PC-9 (cell line): ENCODE measurements around the gene BTK. TPM values are rescaled to one million over a fixed set of nuclear protein-coding genes. Genes with fewer than 3 reads are reported as not detected.

Experiments
- BruUV-seq: library from RNA; stranded (reverse); fragments of 400-500 nt; replicated peaks from 2 replicates; lab custom pipeline; 2021; lab: Mats Ljungman, UMichigan
- CTCF ChIA-PET: fragments of 300-600 bp; sonication (Branson Sonifier 250); formaldehyde crosslinking; loops from one replicate; lab custom pipeline; 2022; ENCODE audit warnings: antibody characterized with exemption; lab: Charles Lee
- POLR2A ChIA-PET: fragments of 300-600 bp; sonication (Branson Sonifier 250); formaldehyde crosslinking; loops from one replicate; lab custom pipeline; 2022; ENCODE audit warnings: antibody characterized with exemption; ENCODE audit not compliant: unreplicated experiment; lab: Charles Lee
- DNase-seq, 2 experiments: peaks; one replicate each; pipeline versions ENCODE4 v3.0.0 to v3.0.0-alpha.2; 2015 to 2022; ENCODE audit warnings: mixed read lengths in 1 of 2
- H2AFZ ChIP-seq: fragments of 200-600 bp; sonication (generic); 2 replicates; pipeline ENCODE4 v1.8.1; 2017; ENCODE audit warnings: antibody characterized with exemption
- H3F3A ChIP-seq: fragments of 200-600 bp; sonication (generic); 2 replicates; pipeline ENCODE4 v1.8.1; 2017; ENCODE audit warnings: antibody characterized with exemption, mild to moderate bottlenecking, low read depth; ENCODE audit not compliant: insufficient read depth
- H3K27ac ChIP-seq: fragments of 200-600 bp; sonication (generic); 2 replicates; pipeline ENCODE4 v1.6.1; 2016; ENCODE audit warnings: mixed run types
- H3K27me3 ChIP-seq: fragments of 200-600 bp; sonication (generic); 2 replicates; pipeline ENCODE4 v1.6.1; 2016; ENCODE audit warnings: low read depth, mixed run types; ENCODE audit not compliant: insufficient read depth
- H3K36me3 ChIP-seq: fragments of 200-600 bp; sonication (generic); 2 replicates; pipeline ENCODE4 v1.6.1; 2016; ENCODE audit warnings: low read depth, mixed run types
- H3K4me1 ChIP-seq: fragments of 200-600 bp; sonication (generic); replicated peaks from 2 replicates; pipeline ENCODE4 v1.6.1; 2016; ENCODE audit warnings: mixed run types; ENCODE audit not compliant: insufficient read depth
- H3K4me2 ChIP-seq: fragments of 200-600 bp; sonication (generic); 2 replicates; pipeline ENCODE4 v1.6.1; 2017; ENCODE audit warnings: mixed run types
- H3K4me3 ChIP-seq: fragments of 200-600 bp; sonication (generic); 2 replicates; pipeline ENCODE4 v1.6.1; 2016; ENCODE audit warnings: mixed run types
- H3K79me2 ChIP-seq: fragments of 200-600 bp; sonication (generic); 2 replicates; pipeline ENCODE4 v1.6.1; 2017; ENCODE audit warnings: low read depth, mixed run types
- H3K9me2 ChIP-seq: fragments of 200-600 bp; sonication (generic); 2 replicates; pipeline ENCODE4 v1.8.1; 2017; ENCODE audit warnings: mild to moderate bottlenecking; ENCODE audit not compliant: insufficient read depth
- H3K9me3 ChIP-seq: fragments of 200-600 bp; sonication (generic); 2 replicates; pipeline ENCODE4 v1.8.1; 2016; ENCODE audit warnings: low read depth; ENCODE audit not compliant: insufficient read depth
- H4K20me1 ChIP-seq: fragments of 200-600 bp; sonication (generic); 2 replicates; pipeline ENCODE4 v1.8.1; 2017; ENCODE audit not compliant: insufficient read depth
- CTCF ChIP-seq: fragments of 200-600 bp; sonication (generic); conservative IDR thresholded peaks from 2 replicates; pipeline ENCODE4 v1.6.1; 2017; ENCODE audit warnings: mixed run types, antibody characterized with exemption, mild to moderate bottlenecking, moderate library complexity
- EZH2 ChIP-seq: fragments of 200-600 bp; sonication (generic); IDR thresholded peaks from 2 replicates; pipeline ENCODE4 v1.8.0; 2017; ENCODE audit warnings: antibody characterized with exemption, low read depth
- intact Hi-C: fragments of 100-400 bp; cut with micrococcal nuclease; formaldehyde crosslinking; loops from one replicate; pipeline ENCODE4 v1.10.0; 2022; ENCODE audit not compliant: unreplicated experiment
- total RNA-seq: library from RNA; stranded (reverse); gene quantifications from 2 replicates; pipeline ENCODE4 v1.2.3, GENCODE V29; 2021

The BTK gene
- total RNA-seq, 1 experiment from 2014 or later = not detected

- Histone ChIP-seq H3K4me1 (no peaks in the 10 kb centered on the region), H3K27me3 (no peaks in the 10 kb centered on the region), H3K9me2 (no peaks in the 10 kb centered on the region), H2AFZ (no peak overlapping the region), H3K36me3 (no peaks in the 10 kb centered on the region), H3K4me2 (no peak overlapping the region), H4K20me1 (no peaks in the 10 kb centered on the region), H3K4me3 (no peak overlapping the region), H3F3A (no peaks in the 10 kb centered on the region), H3K27ac (no peak overlapping the region), H3K79me2 (no peaks in the 10 kb centered on the region), H3K9me3 (no peaks in the 10 kb centered on the region)
- ChIA-PET POLR2A (no interaction called here), CTCF (no interaction called here)
- intact Hi-C loops = no loop called here
- no TSS peak for BruUV-seq
- no peak for DNase-seq
- no peak for TF ChIP-seq CTCF
- TF ChIP-seq EZH2 = no peak
Measured at GRCh38 chrX:101368800-101369199, 17.2 kb downstream of the BTK start.

- H3K4me2 ChIP-seq = no peak overlapping the region
- no peak overlapping the region for H3K27ac ChIP-seq
- intact Hi-C loops = no loop called here
- no peak for DNase-seq
- no peaks in the 10 kb centered on the region for H3K4me1 ChIP-seq
- H3K27me3 ChIP-seq = no peaks in the 10 kb centered on the region
- ChIA-PET CTCF (no interaction called here), POLR2A (no interaction called here)
- H4K20me1 ChIP-seq = no peaks in the 10 kb centered on the region
- no peaks in the 10 kb centered on the region for H3K36me3 ChIP-seq
- no peaks in the 10 kb centered on the region for H3K79me2 ChIP-seq
- no TSS peak for BruUV-seq
- no peak overlapping the region for H2AFZ ChIP-seq
- H3K9me2 ChIP-seq = no peaks in the 10 kb centered on the region
- TF ChIP-seq CTCF (no peak), EZH2 (no peak)
- no peaks in the 10 kb centered on the region for H3F3A ChIP-seq
- H3K9me3 ChIP-seq = no peaks in the 10 kb centered on the region
- no peak overlapping the region for H3K4me3 ChIP-seq
Measured at GRCh38 chrX:101365301-101365795, 20.6 kb downstream of the BTK start.

- Histone ChIP-seq H3K27ac (no peak overlapping the region), H3K4me3 (no peak overlapping the region), H2AFZ (no peak overlapping the region), H3K9me2 (no peaks in the 10 kb centered on the region), H3K27me3 (no peaks in the 10 kb centered on the region), H3F3A (no peaks in the 10 kb centered on the region), H3K4me1 (no peaks in the 10 kb centered on the region), H3K36me3 (no peaks in the 10 kb centered on the region), H3K79me2 (no peaks in the 10 kb centered on the region), H3K4me2 (no peak overlapping the region), H3K9me3 (no peaks in the 10 kb centered on the region), H4K20me1 (no peaks in the 10 kb centered on the region)
- TF ChIP-seq EZH2 (no peak), CTCF (no peak)
- intact Hi-C loops = no loop called here
- DNase-seq = no peak
- CTCF ChIA-PET = no interaction called here
- POLR2A ChIA-PET = no interaction called here
- BruUV-seq = no TSS peak
Measured at GRCh38 chrX:101362757-101363156, 23.2 kb downstream of the BTK start.
